Measurements from ENCODE around the gene SLC16A3. TPM values are rescaled to one million over a fixed set of nuclear protein-coding genes. Genes with fewer than 3 reads are reported as not detected.

The SLC16A3 gene
- total RNA-seq, 2 experiments from 2014 or later, result 115 to 130 TPM

- ChIA-PET CTCF (no interaction called here), POLR2A (no interaction called here)
Measured at GRCh38 chr17:82218349-82219075, 10.3 kb upstream of the SLC16A3 start.

GRCh38 chr17:82219083-82219482 lies 9.8 kb upstream of the SLC16A3 start:
- ChIA-PET CTCF (no interaction called here), POLR2A (no interaction called here)

GRCh38 chr17:82219753-82220709 lies 8.8 kb upstream of the SLC16A3 start:
- ChIA-PET CTCF (interaction anchor here (1.0 kb wide), 1 partner anchor 10 kb away, joined by 3 read pairs; no protein-coding TSS in a partner anchor), POLR2A (interaction anchor here (0.6 kb wide), 1 partner anchor 1323 kb away, joined by 3 read pairs; no protein-coding TSS in a partner anchor)

- ChIA-PET CTCF (no interaction called here), POLR2A (no interaction called here)
Measured at GRCh38 chr17:82221341-82221902, 7.4 kb upstream of the SLC16A3 start.

- POLR2A ChIA-PET, result no interaction called here
- CTCF ChIA-PET, result interaction anchor here (0.7 kb wide), 1 partner anchor 722 kb away, joined by 3 read pairs; no protein-coding TSS in a partner anchor
Measured at GRCh38 chr17:82222816-82223215, 6.0 kb upstream of the SLC16A3 start.

- CTCF ChIA-PET, result no interaction called here
- POLR2A ChIA-PET, result no interaction called here
Measured at GRCh38 chr17:82223517-82223916, 5.3 kb upstream of the SLC16A3 start.

- ChIA-PET POLR2A (no interaction called here), CTCF (interaction anchor here (0.7 kb wide), 1 partner anchor 11 kb away, joined by 3 read pairs; no protein-coding TSS in a partner anchor)
Measured at GRCh38 chr17:82224666-82225065, 4.2 kb upstream of the SLC16A3 start.

GRCh38 chr17:82225368-82226029 lies 3.3 kb upstream of the SLC16A3 start:
- CTCF ChIA-PET, result interaction anchor here (0.7 kb wide), 1 partner anchor 10 kb away, joined by 3 read pairs; no protein-coding TSS in a partner anchor
- POLR2A ChIA-PET, result interaction anchor here (0.6 to 0.7 kb wide), 2 partner anchors 11 to 169 kb away, joined by 3 to 7 read pairs; no protein-coding TSS in a partner anchor

GRCh38 chr17:82226146-82226808 lies 2.6 kb upstream of the SLC16A3 start:
- POLR2A ChIA-PET, result interaction anchor here (0.6 to 0.7 kb wide), 3 partner anchors 12 to 488 kb away, joined by 3 to 11 read pairs (median 7); no protein-coding TSS in a partner anchor
- CTCF ChIA-PET, result interaction anchor here (0.8 kb wide), 1 partner anchor 10 kb away, joined by 3 read pairs; no protein-coding TSS in a partner anchor

- POLR2A ChIA-PET, result interaction anchor here (0.6 to 1.0 kb wide), 2 partner anchors 14 to 192 kb away, joined by 3 to 4 read pairs; partner anchors contain the start of gene OGFOD3
- CTCF ChIA-PET, result interaction anchor here (0.8 kb wide), 1 partner anchor 9 kb away, joined by 3 read pairs; no protein-coding TSS in a partner anchor
Measured at GRCh38 chr17:82226809-82227628, 1.8 kb upstream of the SLC16A3 start.

GRCh38 chr17:82227629-82228277 lies 1.1 kb upstream of the SLC16A3 start:
- CTCF ChIA-PET, result no interaction called here
- POLR2A ChIA-PET, result interaction anchor here (1.0 to 2.5 kb wide), 4 partner anchors 13 to 75 kb away, joined by 4 to 11 read pairs (median 7); no protein-coding TSS in a partner anchor

- ChIA-PET POLR2A (interaction anchor here (0.7 to 2.5 kb wide), 9 partner anchors 10 to 89 kb away, joined by 3 to 11 read pairs (median 5); partner anchors contain the start of genes CD7 and CSNK1D), CTCF (interaction anchor here (1.1 to 1.5 kb wide), 2 partner anchors 14 to 23 kb away, joined by 4 to 6 read pairs; no protein-coding TSS in a partner anchor)
Measured at GRCh38 chr17:82228278-82228841, 482 bp upstream of the SLC16A3 start.

GRCh38 chr17:82229698-82230608 lies 1.1 kb downstream of the SLC16A3 start:
- ChIA-PET CTCF (interaction anchor here (0.6 to 1.5 kb wide), 6 partner anchors 10 to 519 kb away, joined by 3 to 4 read pairs (median 4); partner anchors contain the start of gene SECTM1), POLR2A (interaction anchor here (0.9 to 2.5 kb wide), 7 partner anchors 9 to 87 kb away, joined by 3 to 11 read pairs (median 5); partner anchors contain the start of genes CD7 and CSNK1D)

- ChIA-PET POLR2A (interaction anchor here (0.9 kb wide), 1 partner anchor 30 kb away, joined by 3 read pairs; no protein-coding TSS in a partner anchor), CTCF (interaction anchor here (0.7 to 1.2 kb wide), 3 partner anchors 10 to 200 kb away, joined by 3 to 4 read pairs (median 4); partner anchors contain the start of gene SECTM1)
Measured at GRCh38 chr17:82230609-82231311, 1.9 kb downstream of the SLC16A3 start.

GRCh38 chr17:82231312-82231561 lies 2.4 kb downstream of the SLC16A3 start:
- POLR2A ChIA-PET, result no interaction called here

More at GRCh38 chr17:82231312-82231561, 2.4 kb downstream of the SLC16A3 start:
- CTCF ChIA-PET, result interaction anchor here (1.1 kb wide), 1 partner anchor 201 kb away, joined by 4 read pairs; no protein-coding TSS in a partner anchor

Measured in activated CD8-positive, alpha-beta memory T cell treated with anti-CD3 and anti-CD28 coated beads for 36 hours (primary cell).